AG04450 (cell line): ENCODE measurements around the gene SMIM1. TPM values are rescaled to one million over a fixed set of nuclear protein-coding genes. Genes with fewer than 3 reads are reported as not detected.
A peak's percentile ranks its signal among the peaks of the same experiment; 100 is the strongest.
"Not testable (repeated sequence)": the region's sequence is repeated elsewhere in the genome, so short reads cannot be mapped to it uniquely, and the experiment has no call there.

ENCODE experiments used
- CTCF ChIA-PET: fragments of 300-600, 350-600 bp; formaldehyde crosslinking; extraction: SDS; loops from one replicate; lab custom pipeline; 2022; ENCODE audit warnings: antibody characterized with exemption, inconsistent platforms; lab: Charles Lee
- POLR2A ChIA-PET: fragments of 350-600 bp; formaldehyde crosslinking; extraction: SDS; loops from one replicate; lab custom pipeline; 2021; ENCODE audit warnings: antibody characterized with exemption, inconsistent platforms; lab: Yijun Ruan, JAX
- DNase-seq: peaks from one replicate; pipeline ENCODE4 v3.0.0-alpha.2; 2011; ENCODE audit warnings: low read depth, low spot score
- H3K27ac ChIP-seq: one replicate; pipeline ENCODE4 v1.5.1; 2012; ENCODE audit warnings: low read depth, low read length, control low read depth
- H3K27me3 ChIP-seq: one replicate; pipeline ENCODE4 v1.6.0; 2012; ENCODE audit warnings: low read length; ENCODE audit not compliant: control insufficient read depth, insufficient read depth
- H3K4me3 ChIP-seq: 2 replicates; pipeline ENCODE4 v1.5.1; 2011; ENCODE audit warnings: mild to moderate bottlenecking, low read depth, low read length, control low read depth
- H3K9me3 ChIP-seq: 2 replicates; pipeline ENCODE4 v1.5.1; 2012; ENCODE audit warnings: low read length; ENCODE audit not compliant: control insufficient read depth, insufficient read depth
- CTCF ChIP-seq: IDR thresholded peaks from 2 replicates; pipeline ENCODE4 v1.5.1; 2011; ENCODE audit warnings: low read depth, low read length, control low read depth, inconsistent platforms
- polyA minus RNA-seq: library from RNA; depleted of rRNA, polyadenylated mRNA; stranded (reverse); fragments of >200 nt; gene quantifications from 2 replicates; pipeline ENCODE4 v1.2.3, GENCODE V29; 2011; rRNA and poly(A)+ RNA removed
- polyA plus RNA-seq: library from polyadenylated mRNA; depleted of rRNA; stranded (reverse); fragments of >200 nt; gene quantifications from 2 replicates; pipeline ENCODE4 v1.2.3, GENCODE V29; 2011; rRNA removed

Gene SMIM1
- polyA plus RNA-seq (1.1 and 2.5 TPM in 2 replicates), polyA minus RNA-seq (1.6 and 1.8 TPM in 2 replicates)

DNA sequence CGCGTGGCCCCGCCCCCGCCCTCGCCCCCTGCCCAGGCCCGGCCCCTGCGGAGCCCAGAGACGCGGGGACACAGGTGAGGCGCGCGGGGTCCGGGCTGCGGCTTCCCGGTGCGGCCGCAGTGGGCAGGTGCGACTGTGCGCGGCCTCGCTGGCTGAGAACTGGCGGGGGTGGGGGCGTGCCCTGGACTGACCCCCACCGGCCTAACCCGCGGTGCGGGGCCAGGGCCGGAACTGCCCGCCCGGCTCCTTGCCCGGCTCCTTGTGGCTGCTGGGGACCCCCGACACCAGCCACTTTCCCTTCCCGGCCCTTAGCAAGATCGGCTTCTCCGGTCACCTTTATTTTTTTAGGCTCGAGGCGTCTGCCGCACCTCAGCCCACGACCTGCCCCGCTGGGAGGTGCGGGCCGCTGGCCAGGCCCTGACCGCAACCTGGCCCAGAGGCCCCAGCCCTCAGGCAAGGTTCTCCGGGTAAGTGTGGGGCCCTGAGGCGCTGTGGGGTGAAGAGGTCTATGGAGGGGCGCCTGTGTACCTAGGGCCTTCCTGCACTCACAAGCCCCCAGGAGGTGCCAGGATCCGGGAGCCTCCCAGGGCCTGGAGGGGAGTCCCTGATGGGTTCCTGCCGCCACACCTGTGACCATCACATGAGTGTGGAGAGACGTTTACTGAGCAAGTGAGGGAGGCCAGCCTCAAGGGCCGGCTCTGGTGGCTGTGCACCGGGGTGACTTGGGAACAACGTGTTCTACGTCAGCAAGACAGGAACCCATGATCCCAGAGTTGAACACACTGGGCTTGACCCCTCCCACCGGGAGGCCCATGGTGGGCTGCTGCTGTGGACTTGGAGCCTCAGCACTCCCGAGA lies at the start of gene SMIM1:
Gene SMIM1 (plus strand): TSS at position 35 of the 857 bp plus-strand sequence. CDS start 2,625 bp downstream, outside the sequence.
- H3K27ac ChIP-seq: no peak within 1 kb of the TSS
- CTCF ChIA-PET: no interaction called here
- H3K27me3 ChIP-seq: peaks cover 3% of the 10 kb centered on the region
- no peaks in the 10 kb centered on the region; the same call in 1 of the 2 replicates for H3K9me3 ChIP-seq
- POLR2A ChIA-PET: no interaction called here
- no peak for TF ChIP-seq CTCF
- DNase-seq: no peak
- peak within 1 kb of the TSS; percentile 67 for H3K4me3 ChIP-seq

DNA sequence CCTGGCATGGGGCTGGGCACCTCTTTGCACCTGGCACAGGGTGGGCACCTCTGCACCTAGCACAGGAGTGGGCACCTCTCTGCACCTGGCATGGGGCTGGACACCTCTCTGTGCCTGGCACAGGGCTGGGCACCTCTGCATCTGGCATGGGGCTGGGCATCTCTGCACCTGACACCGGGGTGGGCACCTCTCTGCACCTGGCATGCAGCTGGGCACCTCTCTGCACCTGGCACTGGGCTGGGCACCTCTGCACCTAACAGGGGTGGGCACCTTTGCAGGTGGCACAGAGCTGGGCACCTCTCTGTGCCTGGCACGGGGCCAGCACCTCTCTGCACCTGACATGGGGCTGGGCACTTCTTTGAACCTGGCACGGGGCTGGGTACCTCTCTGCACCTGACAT lies 49.7 kb upstream of the SMIM1 start:
- Histone ChIP-seq H3K27ac (no peak overlapping the region), H3K4me3 (no peak overlapping the region), H3K27me3 (peaks cover 3% of the 10 kb centered on the region), H3K9me3 (no peaks in the 10 kb centered on the region; the same call in 1 of the 2 replicates)
- no peak for DNase-seq
- CTCF ChIA-PET: no interaction called here
- no peak for TF ChIP-seq CTCF
- POLR2A ChIA-PET: no interaction called here

DNA sequence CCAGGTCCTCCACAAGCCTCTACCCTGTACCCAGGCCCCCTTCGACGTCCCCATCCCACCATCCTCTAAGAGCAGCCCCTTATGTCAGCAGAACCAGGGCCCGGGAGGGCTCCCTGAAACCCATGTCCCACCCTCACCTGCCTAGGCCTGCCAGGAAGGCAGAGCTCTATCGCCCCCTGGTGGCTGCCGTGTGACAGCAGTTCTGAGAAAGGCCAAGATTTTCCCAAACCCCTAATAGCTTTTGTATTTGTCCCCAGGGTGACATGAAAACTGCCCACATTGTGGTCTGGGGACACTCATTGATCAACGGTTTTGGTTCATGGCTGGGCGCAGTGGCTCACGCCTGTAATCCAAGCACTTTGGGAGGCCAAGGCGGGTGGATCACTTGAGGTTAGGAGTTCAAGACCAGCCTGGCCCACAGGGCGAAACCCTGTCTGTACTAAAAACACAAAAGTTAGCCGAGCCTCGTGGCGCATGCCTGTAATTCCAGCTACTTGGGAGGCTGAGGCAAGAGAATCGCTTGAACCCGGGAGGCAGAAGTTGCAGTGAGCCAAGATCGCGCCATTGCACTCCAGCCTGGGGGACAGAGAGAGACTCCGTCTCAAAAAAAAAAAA lies 48.0 kb upstream of the SMIM1 start:
- H3K27me3 ChIP-seq, H3K4me3 ChIP-seq, H3K27ac ChIP-seq, H3K9me3 ChIP-seq, DNase-seq: not testable (repeated sequence)
- ChIA-PET POLR2A (interaction anchor here (0.9 kb wide), 1 partner anchor 71 kb away, joined by 3 read pairs; the partner anchor contains the start of gene LRRC47), CTCF (interaction anchor here (0.6 to 1.9 kb wide), 34 partner anchors 9 to 1139 kb away, joined by 3 to 21 read pairs (median 4); partner anchors contain the start of gene LRRC47)
- TF ChIP-seq CTCF: peak; percentile 94

DNA sequence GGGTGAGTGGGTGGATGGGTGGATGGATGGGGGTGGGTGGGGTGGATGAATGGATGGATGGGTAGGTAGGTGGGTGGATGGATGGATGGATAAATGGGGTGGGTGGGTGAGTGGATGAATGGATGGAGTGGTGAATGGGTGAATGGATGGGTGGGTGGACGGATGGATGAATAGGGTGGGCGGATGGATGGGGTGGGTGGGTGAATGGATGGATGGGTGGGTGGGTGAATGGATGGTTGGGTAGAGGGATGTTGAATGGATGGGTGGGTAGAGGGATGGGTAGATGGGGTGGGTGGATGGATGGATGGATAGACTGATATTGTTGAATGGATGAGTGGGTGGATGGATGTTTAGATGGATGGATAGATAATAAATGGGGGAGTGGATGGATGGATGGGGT lies 47.2 kb upstream of the SMIM1 start:
- Histone ChIP-seq H3K4me3 (no peak overlapping the region), H3K27ac (no peak overlapping the region), H3K27me3 (peaks cover 3% of the 10 kb centered on the region), H3K9me3 (no peaks in the 10 kb centered on the region; the same call in 1 of the 2 replicates)
- POLR2A ChIA-PET: no interaction called here
- no peak for TF ChIP-seq CTCF
- DNase-seq: no peak
- CTCF ChIA-PET: interaction anchor here (0.6 to 1.9 kb wide), 13 partner anchors 8 to 575 kb away, joined by 3 to 21 read pairs (median 5); no protein-coding TSS in a partner anchor
